Right lobe of liver (tissue), 4 donors: Measurements from ENCODE around the gene PRKAG3.

Experiments
- CTCF ChIP-seq, 4 donors: fragments of 200-600 bp in 3 of 4; fragments of 450-650 bp in 1 of 4; IDR thresholded peaks; one replicate each; pipeline versions ENCODE4 v1.5.1 to v1.8.0; 2016 to 2022; ENCODE audit warnings: antibody characterized with exemption in 4 of 4, mild to moderate bottlenecking in 2 of 4
- POLR2A ChIP-seq: fragments of 450-650 bp; IDR thresholded peaks from one replicate; pipeline ENCODE4 v1.6.1; 2017; ENCODE audit warnings: antibody characterized with exemption, mild to moderate bottlenecking
- donor health status: DM: no; HTN: no; CAD: no.
- donor health status: DM: no; HTN: no; CAD: no.
- donor health status: DM: no; HTN: yes; CAD: no.

- TF ChIP-seq CTCF (IDR thresholded peaks at IDR 0.05), result no peak
- no peak for TF ChIP-seq POLR2A
Measured at GRCh38 chr2:218785103-218785502, 46.5 kb downstream of the PRKAG3 start.
